Measurements from ENCODE around the gene LRGUK. TPM values are rescaled to one million over a fixed set of nuclear protein-coding genes. Genes with fewer than 3 reads are reported as not detected.

The LRGUK gene
- total RNA-seq, 6 experiments from 2014 or later = 0.13 to 0.37 (median 0.31) TPM; not detected in 1

DNA sequence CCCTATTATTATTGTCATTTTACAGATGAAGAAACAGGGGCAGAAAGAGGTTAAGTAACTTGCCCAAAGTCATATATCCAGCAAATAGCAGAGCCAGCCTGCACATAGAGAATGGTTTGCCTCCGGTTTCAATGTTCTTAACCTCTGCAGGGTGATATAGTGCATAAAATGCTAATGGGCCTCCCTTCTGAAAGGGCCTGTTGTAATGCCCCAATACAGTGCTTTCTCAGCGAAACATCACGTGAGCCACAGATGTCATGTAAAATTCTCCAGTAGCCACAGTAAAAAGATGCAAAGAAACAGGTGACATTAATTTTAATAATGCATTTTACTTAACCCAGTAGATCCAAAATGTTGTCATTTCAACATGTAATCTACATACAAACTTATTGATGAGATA is 38.1 kb downstream of the LRGUK start:
- H3K27me3 ChIP-seq = no peaks in the 10 kb centered on the region
- no peak for TF ChIP-seq POLR2A (IDR thresholded peaks at IDR 0.05)
- TF ChIP-seq, protein P1, sequence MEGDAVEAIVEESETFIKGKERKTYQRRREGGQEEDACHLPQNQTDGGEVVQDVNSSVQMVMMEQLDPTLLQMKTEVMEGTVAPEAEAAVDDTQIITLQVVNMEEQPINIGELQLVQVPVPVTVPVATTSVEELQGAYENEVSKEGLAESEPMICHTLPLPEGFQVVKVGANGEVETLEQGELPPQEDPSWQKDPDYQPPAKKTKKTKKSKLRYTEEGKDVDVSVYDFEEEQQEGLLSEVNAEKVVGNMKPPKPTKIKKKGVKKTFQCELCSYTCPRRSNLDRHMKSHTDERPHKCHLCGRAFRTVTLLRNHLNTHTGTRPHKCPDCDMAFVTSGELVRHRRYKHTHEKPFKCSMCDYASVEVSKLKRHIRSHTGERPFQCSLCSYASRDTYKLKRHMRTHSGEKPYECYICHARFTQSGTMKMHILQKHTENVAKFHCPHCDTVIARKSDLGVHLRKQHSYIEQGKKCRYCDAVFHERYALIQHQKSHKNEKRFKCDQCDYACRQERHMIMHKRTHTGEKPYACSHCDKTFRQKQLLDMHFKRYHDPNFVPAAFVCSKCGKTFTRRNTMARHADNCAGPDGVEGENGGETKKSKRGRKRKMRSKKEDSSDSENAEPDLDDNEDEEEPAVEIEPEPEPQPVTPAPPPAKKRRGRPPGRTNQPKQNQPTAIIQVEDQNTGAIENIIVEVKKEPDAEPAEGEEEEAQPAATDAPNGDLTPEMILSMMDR (IDR thresholded peaks at IDR 0.05) = no peak
- no peaks in the 10 kb centered on the region for H3K9me3 ChIP-seq
- no peak overlapping the region for H3K4me3 ChIP-seq
- ATAC-seq (no peak), DNase-seq (no peak)
- WGBS (ENCODE audit: insufficient coverage, low coverage, low lambda C conversion rate, missing lambda C conversion rate) = 90% methylated on average over 2 of the region's 3 CpGs
- intact Hi-C loops (cut with DNase I) = no loop called here
- H3K4me1 ChIP-seq = no peaks in the 10 kb centered on the region
- H3K36me3 ChIP-seq = no peaks in the 10 kb centered on the region
- H3K27ac ChIP-seq = no peak overlapping the region

DNA sequence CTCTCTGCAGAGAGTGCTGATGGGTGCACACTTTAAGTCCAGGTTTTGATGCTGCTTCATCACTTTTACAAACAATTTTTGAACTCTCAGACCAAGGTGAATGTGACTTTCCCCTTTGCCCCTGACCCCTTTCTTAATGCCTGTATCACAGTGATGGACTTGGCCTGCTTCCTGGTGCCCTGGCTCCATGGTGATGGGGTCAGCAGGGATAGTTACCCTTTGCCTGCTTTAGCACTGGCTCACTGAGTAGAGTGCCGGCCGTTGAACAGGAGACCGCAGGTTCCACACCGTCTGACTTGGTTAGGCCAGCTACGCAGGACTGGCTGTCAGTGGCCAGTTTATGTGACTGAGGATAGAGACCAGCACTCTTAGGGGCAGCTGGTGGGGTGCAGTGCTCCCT is 40.1 kb downstream of the LRGUK start:
- Histone ChIP-seq H3K36me3 (no peaks in the 10 kb centered on the region), H3K27ac (no peak overlapping the region), H3K4me1 (no peaks in the 10 kb centered on the region), H3K27me3 (no peaks in the 10 kb centered on the region), H3K9me3 (no peaks in the 10 kb centered on the region), H3K4me3 (no peak overlapping the region)
- TF ChIP-seq POLR2A (IDR thresholded peaks at IDR 0.05) = no peak
- TF ChIP-seq, protein P1 (IDR thresholded peaks at IDR 0.05) = no peak
- intact Hi-C loops (cut with DNase I) = no loop called here
- DNase-seq (peak in 1 of 3 donors; percentile 61), ATAC-seq (peak in 3 of 4 donors; percentile 27 to 82 (median 48))
- WGBS (ENCODE audit: insufficient coverage, low coverage, low lambda C conversion rate, missing lambda C conversion rate) = 60% methylated on average over 2 of the region's 5 CpGs

DNA sequence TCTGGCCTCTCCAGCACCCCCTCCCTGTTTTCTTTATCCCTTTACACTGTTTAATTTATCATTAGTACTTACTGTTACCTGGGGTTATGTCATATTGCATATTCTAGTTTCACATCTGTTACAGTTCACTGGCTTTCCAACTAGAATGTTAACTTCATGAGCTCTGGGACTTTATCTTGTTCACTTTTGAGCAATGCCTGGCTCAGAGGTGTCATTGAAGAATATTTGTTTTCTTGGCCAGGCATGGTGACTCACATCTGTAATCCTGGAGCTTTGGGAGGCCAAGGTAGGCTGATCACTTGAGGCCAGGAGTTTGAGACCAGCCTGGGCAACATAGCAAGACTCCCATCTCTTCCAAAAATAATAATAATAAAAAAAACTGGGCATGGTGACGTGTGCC is 40.7 kb downstream of the LRGUK start:
- Histone ChIP-seq H3K27me3 (no peaks in the 10 kb centered on the region), H3K36me3 (no peaks in the 10 kb centered on the region), H3K27ac (no peak overlapping the region), H3K4me3 (no peak overlapping the region), H3K9me3 (no peaks in the 10 kb centered on the region), H3K4me1 (no peaks in the 10 kb centered on the region)
- TF ChIP-seq, protein P1 (IDR thresholded peaks at IDR 0.05) = no peak
- TF ChIP-seq POLR2A (IDR thresholded peaks at IDR 0.05) = no peak
- WGBS (ENCODE audit: insufficient coverage, low coverage, low lambda C conversion rate, missing lambda C conversion rate) = 73% methylated on average over 1 of the region's 1 CpG
- DNase-seq (no peak), ATAC-seq (no peak)
- intact Hi-C loops (cut with DNase I) = no loop called here

DNA sequence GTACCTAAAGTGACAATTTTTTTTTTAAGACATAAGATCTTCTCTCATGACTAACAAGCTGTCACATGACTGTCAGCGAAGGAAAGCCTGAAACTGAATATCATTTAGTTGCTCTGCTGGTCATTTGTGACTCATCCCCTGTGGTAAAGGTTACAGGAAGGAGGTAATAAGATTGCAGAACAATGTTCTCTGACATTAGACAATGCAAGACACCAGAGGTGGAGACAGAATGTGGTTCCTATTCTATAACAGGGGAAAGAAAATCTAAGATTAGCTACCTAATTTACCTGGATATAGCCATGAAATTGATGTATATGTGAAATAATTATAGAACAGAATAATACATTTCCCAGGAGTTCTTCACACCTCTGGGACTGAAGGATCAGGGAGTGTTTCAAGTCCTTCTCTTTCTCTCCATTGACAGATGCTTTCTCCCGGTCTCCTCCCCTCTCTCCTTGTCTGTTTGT is 47.7 kb downstream of the LRGUK start:
- no peaks in the 10 kb centered on the region for H3K4me1 ChIP-seq
- ATAC-seq = peak; percentile 56 to 98 (median 78)
- no peak overlapping the region for H3K4me3 ChIP-seq
- H3K27me3 ChIP-seq = no peaks in the 10 kb centered on the region
- TF ChIP-seq POLR2A (IDR thresholded peaks at IDR 0.05) = no peak
- TF ChIP-seq, protein P1 (IDR thresholded peaks at IDR 0.05) = no peak
- no peak overlapping the region for H3K27ac ChIP-seq
- DNase-seq = no peak
- WGBS (ENCODE audit: insufficient coverage, low coverage, low lambda C conversion rate, missing lambda C conversion rate) = 46% methylated on average over 2 of the region's 2 CpGs
- no peaks in the 10 kb centered on the region for H3K9me3 ChIP-seq
- no peaks in the 10 kb centered on the region for H3K36me3 ChIP-seq
- intact Hi-C loops (cut with DNase I) = no loop called here

Measured in right lobe of liver (tissue), 6 donors.